ENCODE measurements around the gene STAC2. TPM values are rescaled to one million over a fixed set of nuclear protein-coding genes. Genes with fewer than 3 reads are reported as not detected.
A peak's percentile ranks its signal among the peaks of the same experiment; 100 is the strongest.

Gene STAC2
- total RNA-seq, 1 experiment from 2014 or later: 0.08 TPM

DNA sequence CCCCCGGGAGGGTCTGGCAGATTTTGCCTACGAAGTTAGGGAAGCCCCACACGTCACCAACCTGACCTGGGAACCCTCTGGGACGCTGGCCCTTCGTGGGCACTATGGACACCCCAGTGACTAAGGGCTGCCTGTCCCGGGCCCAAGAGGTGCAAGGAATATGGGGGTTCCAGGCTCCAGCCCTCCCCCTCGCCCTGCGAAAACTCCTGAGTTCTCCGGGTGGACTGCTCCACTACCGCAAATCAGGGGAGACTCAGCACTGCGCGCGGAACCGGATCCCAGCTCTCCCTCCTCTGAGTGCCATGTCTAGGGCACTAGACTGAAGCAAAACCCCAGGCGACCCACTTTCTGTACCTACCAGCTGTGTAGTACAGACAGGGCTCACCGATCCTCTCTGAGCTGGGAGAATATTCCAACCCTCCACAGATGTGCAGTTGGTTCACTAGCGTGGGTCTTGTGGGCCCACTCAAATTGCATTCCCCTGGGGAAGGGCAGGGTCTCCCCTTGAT is 59.9 kb downstream of the STAC2 start, which contains the start of gene ARL5C:
TSS of gene ARL5C (minus strand) at position 321 of the 509 bp plus-strand sequence. CDS start 401 bp downstream, outside the sequence.
- intact Hi-C loops (cut with micrococcal nuclease; ENCODE audit: unreplicated experiment): no loop called here
- POLR2A ChIA-PET: no interaction called here
- Histone ChIP-seq H3K27ac (ENCODE audit: low read length) (no peak within 1 kb of the TSS), H3K27me3 (ENCODE audit: control insufficient read depth, insufficient read depth, low read length) (no peaks in the 10 kb centered on the region), H3K4me1 (ENCODE audit: control insufficient read depth, insufficient read depth, low read length) (peaks cover 4% of the 10 kb centered on the region; the same call in 1 of the 2 replicates), H3K9me3 (ENCODE audit: control insufficient read depth, insufficient read depth, low read depth, low read length) (no peaks in the 10 kb centered on the region), H3K4me3 (ENCODE audit: low read depth in 2 of 2, low read length in 2 of 2) (peak within 1 kb of the TSS in 1 of 2 experiments; percentile 17; a peak in 1 of 4 replicates), H3K36me3 (ENCODE audit: control insufficient read depth, insufficient read depth, low read length) (no peaks in the 10 kb centered on the region)
- no peak for ATAC-seq
- no TSS peak for BruUV-seq (replicated peaks)
- no peak for DNase-seq (ENCODE audit: low read depth, low spot score)
- TF ChIP-seq TCF7L2 (IDR thresholded peaks at IDR 0.05; ENCODE audit: low read depth, low read length): no peak
- in situ Hi-C loops (cut with HindIII; ENCODE audit: low pct_unique_long_range_greater_than_20kb, low sequenced_read_pairs): no loop called here
- CTCF ChIA-PET: interaction anchor here (1.2 to 1.7 kb wide), 2 partner anchors 9 to 13 kb away, joined by 4 to 11 read pairs; no protein-coding TSS in a partner anchor

DNA sequence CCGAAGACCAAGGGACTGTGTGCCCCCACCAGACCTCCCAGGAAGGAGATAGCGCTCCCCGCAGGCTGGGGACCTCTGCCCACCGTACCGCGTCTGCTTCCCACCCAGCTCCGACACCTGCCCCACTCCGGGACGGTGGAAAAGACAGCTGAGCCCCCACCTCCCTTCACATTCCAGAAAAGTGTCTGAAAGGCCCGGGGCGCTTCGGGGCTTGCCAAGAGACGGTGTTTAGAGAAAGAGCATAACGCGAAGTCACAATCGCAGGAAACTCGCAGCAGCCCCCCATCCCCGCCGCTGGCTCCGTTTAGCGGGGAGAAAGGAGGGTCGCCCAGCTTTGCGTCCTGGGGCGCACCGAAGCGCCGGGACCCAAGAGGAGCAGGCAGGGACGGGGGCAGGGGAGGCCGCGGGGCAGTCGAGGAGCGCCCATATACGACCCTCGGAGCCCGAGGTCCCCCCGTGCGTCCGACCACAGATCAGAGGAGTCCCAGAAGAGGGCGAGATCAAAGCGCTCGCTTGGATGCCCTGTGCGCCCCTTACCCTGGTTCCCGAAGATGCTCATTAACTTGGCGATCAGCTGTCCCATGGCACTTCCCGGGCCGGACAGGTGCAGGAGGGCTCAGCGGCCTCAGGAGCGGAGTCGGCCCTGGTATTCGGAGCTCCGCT is 60.4 kb downstream of the STAC2 start:
- intact Hi-C loops (cut with micrococcal nuclease; ENCODE audit: unreplicated experiment) (no loop called here), in situ Hi-C loops (cut with HindIII; ENCODE audit: low pct_unique_long_range_greater_than_20kb, low sequenced_read_pairs) (no loop called here)
- TF ChIP-seq POLR2AphosphoS5 (IDR thresholded peaks at IDR 0.05; ENCODE audit: low read depth, low read length): no peak
- TF ChIP-seq, protein P1, sequence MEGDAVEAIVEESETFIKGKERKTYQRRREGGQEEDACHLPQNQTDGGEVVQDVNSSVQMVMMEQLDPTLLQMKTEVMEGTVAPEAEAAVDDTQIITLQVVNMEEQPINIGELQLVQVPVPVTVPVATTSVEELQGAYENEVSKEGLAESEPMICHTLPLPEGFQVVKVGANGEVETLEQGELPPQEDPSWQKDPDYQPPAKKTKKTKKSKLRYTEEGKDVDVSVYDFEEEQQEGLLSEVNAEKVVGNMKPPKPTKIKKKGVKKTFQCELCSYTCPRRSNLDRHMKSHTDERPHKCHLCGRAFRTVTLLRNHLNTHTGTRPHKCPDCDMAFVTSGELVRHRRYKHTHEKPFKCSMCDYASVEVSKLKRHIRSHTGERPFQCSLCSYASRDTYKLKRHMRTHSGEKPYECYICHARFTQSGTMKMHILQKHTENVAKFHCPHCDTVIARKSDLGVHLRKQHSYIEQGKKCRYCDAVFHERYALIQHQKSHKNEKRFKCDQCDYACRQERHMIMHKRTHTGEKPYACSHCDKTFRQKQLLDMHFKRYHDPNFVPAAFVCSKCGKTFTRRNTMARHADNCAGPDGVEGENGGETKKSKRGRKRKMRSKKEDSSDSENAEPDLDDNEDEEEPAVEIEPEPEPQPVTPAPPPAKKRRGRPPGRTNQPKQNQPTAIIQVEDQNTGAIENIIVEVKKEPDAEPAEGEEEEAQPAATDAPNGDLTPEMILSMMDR (IDR thresholded peaks at IDR 0.05): no peak
- no peak for TF ChIP-seq TCF7L2 (IDR thresholded peaks at IDR 0.05; ENCODE audit: low read depth, low read length)
- no peak for TF ChIP-seq REST (IDR thresholded peaks at IDR 0.05; ENCODE audit: insufficient read depth in 1 of 2, low read depth in 2 of 2, low read length in 1 of 2)
- TF ChIP-seq SIN3A (IDR thresholded peaks at IDR 0.05; ENCODE audit: borderline replicate concordance, insufficient read depth, low read depth, low read length): no peak
- POLR2A ChIA-PET: no interaction called here
- no TSS peak for BruUV-seq (replicated peaks)
- no peak overlapping the region for H3K27ac ChIP-seq (ENCODE audit: low read length)
- peaks cover 4% of the 10 kb centered on the region; the same call in 1 of the 2 replicates for H3K4me1 ChIP-seq (ENCODE audit: control insufficient read depth, insufficient read depth, low read length)
- peak overlapping the region in 1 of 2 experiments; percentile 17; a peak in 1 of 4 replicates for H3K4me3 ChIP-seq (ENCODE audit: low read depth in 2 of 2, low read length in 2 of 2)
- DNase-seq (ENCODE audit: low read depth, low spot score) (no peak), ATAC-seq (no peak)
- H3K9me3 ChIP-seq (ENCODE audit: control insufficient read depth, insufficient read depth, low read depth, low read length): no peaks in the 10 kb centered on the region
- no peaks in the 10 kb centered on the region for H3K27me3 ChIP-seq (ENCODE audit: control insufficient read depth, insufficient read depth, low read length)
- CTCF ChIA-PET: interaction anchor here (0.5 to 1.8 kb wide), 7 partner anchors 10 to 321 kb away, joined by 3 to 11 read pairs (median 5); no protein-coding TSS in a partner anchor
- H3K36me3 ChIP-seq (ENCODE audit: control insufficient read depth, insufficient read depth, low read length): no peaks in the 10 kb centered on the region
